ENCODE results near the gene ITGB5.

DNA sequence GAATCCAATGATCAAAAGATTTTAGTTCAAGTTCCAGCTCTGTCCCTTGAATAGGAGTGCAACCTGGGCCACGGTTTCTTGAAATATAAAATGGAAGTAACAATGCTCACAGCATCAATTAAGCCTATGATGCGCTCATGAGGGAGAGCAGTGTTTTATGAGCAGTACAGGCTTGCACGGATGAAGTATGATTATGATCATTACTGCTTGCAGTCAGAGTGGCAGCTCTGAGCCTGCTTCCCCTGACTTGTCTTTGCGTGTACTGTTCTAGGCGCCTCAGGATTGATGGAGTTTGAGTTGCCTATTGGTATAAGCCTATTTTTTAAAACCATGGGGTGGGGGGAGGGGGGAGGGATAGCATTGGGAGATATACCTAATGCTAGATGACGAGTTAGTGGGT is 37.0 kb downstream of the ITGB5 start:
- TF ChIP-seq, protein P1, sequence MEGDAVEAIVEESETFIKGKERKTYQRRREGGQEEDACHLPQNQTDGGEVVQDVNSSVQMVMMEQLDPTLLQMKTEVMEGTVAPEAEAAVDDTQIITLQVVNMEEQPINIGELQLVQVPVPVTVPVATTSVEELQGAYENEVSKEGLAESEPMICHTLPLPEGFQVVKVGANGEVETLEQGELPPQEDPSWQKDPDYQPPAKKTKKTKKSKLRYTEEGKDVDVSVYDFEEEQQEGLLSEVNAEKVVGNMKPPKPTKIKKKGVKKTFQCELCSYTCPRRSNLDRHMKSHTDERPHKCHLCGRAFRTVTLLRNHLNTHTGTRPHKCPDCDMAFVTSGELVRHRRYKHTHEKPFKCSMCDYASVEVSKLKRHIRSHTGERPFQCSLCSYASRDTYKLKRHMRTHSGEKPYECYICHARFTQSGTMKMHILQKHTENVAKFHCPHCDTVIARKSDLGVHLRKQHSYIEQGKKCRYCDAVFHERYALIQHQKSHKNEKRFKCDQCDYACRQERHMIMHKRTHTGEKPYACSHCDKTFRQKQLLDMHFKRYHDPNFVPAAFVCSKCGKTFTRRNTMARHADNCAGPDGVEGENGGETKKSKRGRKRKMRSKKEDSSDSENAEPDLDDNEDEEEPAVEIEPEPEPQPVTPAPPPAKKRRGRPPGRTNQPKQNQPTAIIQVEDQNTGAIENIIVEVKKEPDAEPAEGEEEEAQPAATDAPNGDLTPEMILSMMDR (IDR thresholded peaks at IDR 0.05 in 2 of 3, conservative IDR thresholded peaks at IDR 0.05 in 1 of 3; ENCODE audit: borderline replicate concordance in 1 of 3, insufficient read depth in 1 of 3, low read depth in 2 of 3, low read length in 2 of 3): no peak
- TF ChIP-seq EZH2 (IDR thresholded peaks at IDR 0.05): no peak
- TF ChIP-seq EGR1 (IDR thresholded peaks at IDR 0.05; ENCODE audit: low read depth): no peak
- TF ChIP-seq POLR2A (IDR thresholded peaks at IDR 0.05; ENCODE audit: borderline replicate concordance, extremely low read depth, insufficient read depth, insufficient read length): no peak
- no peak for TF ChIP-seq POLR2AphosphoS5 (IDR thresholded peaks at IDR 0.05; ENCODE audit: low read depth, low read length)
- no peak for TF ChIP-seq ZFX (IDR thresholded peaks at IDR 0.05)
- TF ChIP-seq, protein P2, sequence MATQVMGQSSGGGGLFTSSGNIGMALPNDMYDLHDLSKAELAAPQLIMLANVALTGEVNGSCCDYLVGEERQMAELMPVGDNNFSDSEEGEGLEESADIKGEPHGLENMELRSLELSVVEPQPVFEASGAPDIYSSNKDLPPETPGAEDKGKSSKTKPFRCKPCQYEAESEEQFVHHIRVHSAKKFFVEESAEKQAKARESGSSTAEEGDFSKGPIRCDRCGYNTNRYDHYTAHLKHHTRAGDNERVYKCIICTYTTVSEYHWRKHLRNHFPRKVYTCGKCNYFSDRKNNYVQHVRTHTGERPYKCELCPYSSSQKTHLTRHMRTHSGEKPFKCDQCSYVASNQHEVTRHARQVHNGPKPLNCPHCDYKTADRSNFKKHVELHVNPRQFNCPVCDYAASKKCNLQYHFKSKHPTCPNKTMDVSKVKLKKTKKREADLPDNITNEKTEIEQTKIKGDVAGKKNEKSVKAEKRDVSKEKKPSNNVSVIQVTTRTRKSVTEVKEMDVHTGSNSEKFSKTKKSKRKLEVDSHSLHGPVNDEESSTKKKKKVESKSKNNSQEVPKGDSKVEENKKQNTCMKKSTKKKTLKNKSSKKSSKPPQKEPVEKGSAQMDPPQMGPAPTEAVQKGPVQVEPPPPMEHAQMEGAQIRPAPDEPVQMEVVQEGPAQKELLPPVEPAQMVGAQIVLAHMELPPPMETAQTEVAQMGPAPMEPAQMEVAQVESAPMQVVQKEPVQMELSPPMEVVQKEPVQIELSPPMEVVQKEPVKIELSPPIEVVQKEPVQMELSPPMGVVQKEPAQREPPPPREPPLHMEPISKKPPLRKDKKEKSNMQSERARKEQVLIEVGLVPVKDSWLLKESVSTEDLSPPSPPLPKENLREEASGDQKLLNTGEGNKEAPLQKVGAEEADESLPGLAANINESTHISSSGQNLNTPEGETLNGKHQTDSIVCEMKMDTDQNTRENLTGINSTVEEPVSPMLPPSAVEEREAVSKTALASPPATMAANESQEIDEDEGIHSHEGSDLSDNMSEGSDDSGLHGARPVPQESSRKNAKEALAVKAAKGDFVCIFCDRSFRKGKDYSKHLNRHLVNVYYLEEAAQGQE (IDR thresholded peaks at IDR 0.05; ENCODE audit: low read depth): no peak
- TF ChIP-seq, protein P3, sequence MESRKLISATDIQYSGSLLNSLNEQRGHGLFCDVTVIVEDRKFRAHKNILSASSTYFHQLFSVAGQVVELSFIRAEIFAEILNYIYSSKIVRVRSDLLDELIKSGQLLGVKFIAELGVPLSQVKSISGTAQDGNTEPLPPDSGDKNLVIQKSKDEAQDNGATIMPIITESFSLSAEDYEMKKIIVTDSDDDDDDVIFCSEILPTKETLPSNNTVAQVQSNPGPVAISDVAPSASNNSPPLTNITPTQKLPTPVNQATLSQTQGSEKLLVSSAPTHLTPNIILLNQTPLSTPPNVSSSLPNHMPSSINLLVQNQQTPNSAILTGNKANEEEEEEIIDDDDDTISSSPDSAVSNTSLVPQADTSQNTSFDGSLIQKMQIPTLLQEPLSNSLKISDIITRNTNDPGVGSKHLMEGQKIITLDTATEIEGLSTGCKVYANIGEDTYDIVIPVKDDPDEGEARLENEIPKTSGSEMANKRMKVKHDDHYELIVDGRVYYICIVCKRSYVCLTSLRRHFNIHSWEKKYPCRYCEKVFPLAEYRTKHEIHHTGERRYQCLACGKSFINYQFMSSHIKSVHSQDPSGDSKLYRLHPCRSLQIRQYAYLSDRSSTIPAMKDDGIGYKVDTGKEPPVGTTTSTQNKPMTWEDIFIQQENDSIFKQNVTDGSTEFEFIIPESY (IDR thresholded peaks at IDR 0.05; ENCODE audit: extremely low read depth, insufficient replicate concordance, low read length): no peak
- no peak for TF ChIP-seq SIN3A (IDR thresholded peaks at IDR 0.05; ENCODE audit: low read depth)
- no peak for TF ChIP-seq ZNF274 (IDR thresholded peaks at IDR 0.05; ENCODE audit: low read depth, low read length)
- TF ChIP-seq FOSL1 (IDR thresholded peaks at IDR 0.05; ENCODE audit: low read depth): no peak
